OCI-LY7 (cell line): Measurements from ENCODE around the gene FCN1. TPM values are rescaled to one million over a fixed set of nuclear protein-coding genes. Genes with fewer than 3 reads are reported as not detected.

Experiments used
- BruUV-seq: library from RNA; stranded (reverse); fragments of 400-500 nt; replicated peaks from 2 replicates; lab custom pipeline; 2021; lab: Mats Ljungman, UMichigan
- CTCF ChIA-PET: fragments of 300-600 bp; sonication (Branson Sonifier 250); formaldehyde crosslinking; loops from one replicate; lab custom pipeline; 2022; ENCODE audit warnings: antibody characterized with exemption; ENCODE audit not compliant: unreplicated experiment; lab: Charles Lee
- POLR2A ChIA-PET: fragments of 300-600 bp; sonication (Branson Sonifier 250); formaldehyde crosslinking; loops from one replicate; lab custom pipeline; 2022; ENCODE audit warnings: antibody characterized with exemption; lab: Charles Lee
- DNase-seq: peaks from one replicate; pipeline ENCODE4 v3.0.0-alpha.2; 2015; ENCODE audit warnings: low spot score
- H2AFZ ChIP-seq: fragments of 200-600 bp; sonication (generic), shearing (Covaris generic); 2 replicates; pipeline ENCODE4 v1.6.1; 2014; ENCODE audit warnings: mild to moderate bottlenecking, antibody characterized with exemption, low read length, moderate library complexity
- H3K27ac ChIP-seq: fragments of 200-600 bp; sonication (generic); 2 replicates; pipeline ENCODE4 v1.5.1; 2014; ENCODE audit warnings: mixed run types, low read depth, mild to moderate bottlenecking, moderate library complexity, low read length, inconsistent platforms; ENCODE audit not compliant: poor library complexity, severe bottlenecking
- H3K36me3 ChIP-seq: fragments of 200-600 bp; sonication (generic); 2 replicates; pipeline ENCODE4 v1.6.1; 2014; ENCODE audit warnings: mild to moderate bottlenecking, antibody characterized with exemption, low read length, moderate library complexity, mixed read lengths; ENCODE audit not compliant: insufficient read depth
- H3K4me1 ChIP-seq: fragments of 200-600 bp; sonication (generic); 2 replicates; pipeline ENCODE4 v1.5.1; 2014; ENCODE audit warnings: mild to moderate bottlenecking, low read length; ENCODE audit not compliant: insufficient read depth, poor library complexity, severe bottlenecking
- H3K4me2 ChIP-seq: fragments of 200-600 bp; sonication (generic); 2 replicates; pipeline ENCODE4 v1.6.1; 2014; ENCODE audit warnings: mild to moderate bottlenecking, low read length
- H3K4me3 ChIP-seq: fragments of 200-600 bp; sonication (generic); 2 replicates; pipeline ENCODE4 v1.5.1; 2014; ENCODE audit warnings: mild to moderate bottlenecking, low read depth, low read length; ENCODE audit not compliant: poor library complexity, severe bottlenecking
- H3K79me2 ChIP-seq: fragments of 200-600 bp; sonication (generic); 2 replicates; pipeline ENCODE4 v1.6.1; 2016; ENCODE audit warnings: low read depth, mild to moderate bottlenecking, low read length, moderate library complexity, mixed read lengths; ENCODE audit not compliant: insufficient read depth
- H3K9me2 ChIP-seq: fragments of 200-600 bp; sonication (generic); 2 replicates; pipeline ENCODE4 v1.6.1; 2016; ENCODE audit warnings: mild to moderate bottlenecking, low read length, mixed read lengths; ENCODE audit not compliant: insufficient read depth
- H3K9me3 ChIP-seq: fragments of 200-600 bp; sonication (generic); 2 replicates; pipeline ENCODE4 v1.6.1; 2014; ENCODE audit warnings: mild to moderate bottlenecking, mixed run types, low read length, mixed read lengths
- H4K20me1 ChIP-seq: fragments of 200-600 bp; sonication (generic); 2 replicates; pipeline ENCODE4 v1.6.1; 2014; ENCODE audit warnings: mild to moderate bottlenecking, antibody characterized with exemption, low read length, moderate library complexity, mixed read lengths; ENCODE audit not compliant: insufficient read depth
- CTCF ChIP-seq: fragments of 200-600 bp; sonication (generic); conservative IDR thresholded peaks from 2 replicates; pipeline ENCODE4 v1.5.1; 2014; ENCODE audit warnings: mild to moderate bottlenecking, antibody characterized with exemption, low read length, moderate library complexity, mixed read lengths
- EZH2phosphoT487 ChIP-seq: fragments of 200-600 bp; sonication (generic); IDR thresholded peaks from 2 replicates; pipeline ENCODE4 v1.6.1; 2018; ENCODE audit warnings: low read depth, borderline replicate concordance, mild to moderate bottlenecking, mixed run types, antibody characterized with exemption, low read length, moderate library complexity, mixed read lengths
- intact Hi-C: fragments of 100-400 bp; cut with micrococcal nuclease; formaldehyde crosslinking; loops from one replicate; pipeline ENCODE4 v1.10.0; 2022; ENCODE audit not compliant: unreplicated experiment
- total RNA-seq, 2 experiments: library from RNA; depleted of rRNA in 1 of 2; stranded (reverse); fragments of >200 nt in 1 of 2; shearing (Covaris generic) in 1 of 2; gene quantifications; 2 replicates each; pipeline ENCODE4 v1.2.3, GENCODE V29; 2014 to 2022

FCN1 gene
- total RNA-seq, 2 experiments from 2014 or later, result 0.19 to 0.30 TPM

GRCh38 chr9:134916161-134916665 lies 1.5 kb downstream of the FCN1 start:
- H3K4me1 ChIP-seq, result peaks cover 27% of the 10 kb centered on the region
- ChIA-PET POLR2A (interaction anchor here (1.7 kb wide), 1 partner anchor 9 kb away, joined by 5 read pairs; no protein-coding TSS in a partner anchor), CTCF (no interaction called here)
- no peaks in the 10 kb centered on the region for H3K79me2 ChIP-seq
- intact Hi-C loops, result no loop called here
- H2AFZ ChIP-seq, result no peak overlapping the region
- BruUV-seq, result no TSS peak
- no peaks in the 10 kb centered on the region for H4K20me1 ChIP-seq
- no peak for TF ChIP-seq CTCF
- no peak for TF ChIP-seq EZH2phosphoT487
- H3K4me2 ChIP-seq, result no peak overlapping the region
- H3K27ac ChIP-seq, result no peak overlapping the region
- no peaks in the 10 kb centered on the region; the same call in 1 of the 2 replicates for H3K36me3 ChIP-seq
- H3K9me2 ChIP-seq, result no peaks in the 10 kb centered on the region
- no peak for DNase-seq
- no peak overlapping the region for H3K4me3 ChIP-seq
- H3K9me3 ChIP-seq, result peaks cover 21% of the 10 kb centered on the region

- Histone ChIP-seq H3K36me3 (no peaks in the 10 kb centered on the region; the same call in 1 of the 2 replicates), H3K4me2 (no peak overlapping the region), H3K9me2 (no peaks in the 10 kb centered on the region), H3K9me3 (peaks cover 21% of the 10 kb centered on the region), H2AFZ (no peak overlapping the region), H3K4me3 (no peak overlapping the region), H3K79me2 (no peaks in the 10 kb centered on the region), H3K27ac (no peak overlapping the region), H4K20me1 (no peaks in the 10 kb centered on the region), H3K4me1 (peaks cover 31% of the 10 kb centered on the region)
- TF ChIP-seq EZH2phosphoT487, result no peak
- no peak for TF ChIP-seq CTCF
- ChIA-PET POLR2A (interaction anchor here (1.7 kb wide), 1 partner anchor 8 kb away, joined by 5 read pairs; no protein-coding TSS in a partner anchor), CTCF (no interaction called here)
- intact Hi-C loops, result no loop called here
- no peak for DNase-seq
- BruUV-seq, result no TSS peak
Measured at GRCh38 chr9:134915046-134915985, 2.4 kb downstream of the FCN1 start.

- no peak for DNase-seq
- TF ChIP-seq CTCF (no peak), EZH2phosphoT487 (no peak)
- POLR2A ChIA-PET, result no interaction called here
Measured at GRCh38 chr9:134914501-134914834, 3.2 kb downstream of the FCN1 start.

More at GRCh38 chr9:134914501-134914834, 3.2 kb downstream of the FCN1 start:
- CTCF ChIA-PET, result interaction anchor here (0.9 kb wide), 1 partner anchor 15 kb away, joined by 3 read pairs; no protein-coding TSS in a partner anchor
- peaks cover 40% of the 10 kb centered on the region for H3K4me1 ChIP-seq
- no peaks in the 10 kb centered on the region; the same call in 1 of the 2 replicates for H3K36me3 ChIP-seq
- H3K4me2 ChIP-seq, result no peak overlapping the region
- H4K20me1 ChIP-seq, result no peaks in the 10 kb centered on the region
- H3K4me3 ChIP-seq, result no peak overlapping the region
- H3K27ac ChIP-seq, result no peak overlapping the region
- intact Hi-C loops, result no loop called here
- peaks cover 13% of the 10 kb centered on the region for H3K9me3 ChIP-seq
- no peaks in the 10 kb centered on the region for H3K79me2 ChIP-seq
- no TSS peak for BruUV-seq
- H2AFZ ChIP-seq, result no peak overlapping the region
- no peaks in the 10 kb centered on the region for H3K9me2 ChIP-seq
